ENCODE data around the gene ZNF827. TPM values are rescaled to one million over a fixed set of nuclear protein-coding genes. Genes with fewer than 3 reads are reported as not detected.

ZNF827 gene
- total RNA-seq, 2 donors from 2014 or later, result 11.8 to 40.5 TPM

DNA sequence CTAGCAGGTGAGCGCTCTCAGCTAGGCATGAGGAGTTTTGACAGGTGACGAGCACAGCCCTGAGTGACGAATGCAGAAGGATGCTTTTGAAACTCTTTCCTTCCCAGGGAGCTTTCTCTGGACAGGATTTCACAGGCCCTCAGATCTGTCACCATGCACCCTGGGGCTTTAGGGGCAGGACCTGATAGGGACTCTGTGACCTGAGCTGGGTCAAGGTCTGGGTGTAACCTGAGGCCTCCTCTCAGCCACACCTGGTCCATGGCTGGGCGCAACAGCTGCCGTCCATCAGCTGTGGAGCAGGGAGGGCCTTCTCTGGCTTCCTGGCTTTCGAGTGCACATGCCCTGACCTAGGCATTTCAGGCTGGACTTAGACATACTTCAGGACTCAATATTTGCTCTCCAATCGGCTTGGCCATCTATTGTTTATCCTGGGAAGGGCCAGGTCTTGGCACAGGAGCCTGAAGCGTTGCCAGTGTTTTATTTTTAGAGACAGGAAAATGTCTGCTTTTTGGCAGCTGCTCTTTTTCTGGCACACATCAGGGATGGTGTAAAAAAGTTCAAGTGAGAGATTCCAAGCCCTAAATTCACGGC lies 202.3 kb downstream of the ZNF827 start:
- no peak for ATAC-seq
- DNase-seq (ENCODE audit: low spot score), result no peak
- Mint-ChIP-seq H3K27ac (no peak overlapping the region), H3K27me3 (peaks cover 7 to 16% of the 10 kb centered on the region in 2 donors), H3K9me3 (no peaks in the 10 kb centered on the region), H3K4me3 (no peak overlapping the region), H3K4me1 (ENCODE audit: low read depth in 2 of 2) (peaks cover 3 to 13% of the 10 kb centered on the region in 2 donors), H3K36me3 (no peaks in the 10 kb centered on the region)

DNA sequence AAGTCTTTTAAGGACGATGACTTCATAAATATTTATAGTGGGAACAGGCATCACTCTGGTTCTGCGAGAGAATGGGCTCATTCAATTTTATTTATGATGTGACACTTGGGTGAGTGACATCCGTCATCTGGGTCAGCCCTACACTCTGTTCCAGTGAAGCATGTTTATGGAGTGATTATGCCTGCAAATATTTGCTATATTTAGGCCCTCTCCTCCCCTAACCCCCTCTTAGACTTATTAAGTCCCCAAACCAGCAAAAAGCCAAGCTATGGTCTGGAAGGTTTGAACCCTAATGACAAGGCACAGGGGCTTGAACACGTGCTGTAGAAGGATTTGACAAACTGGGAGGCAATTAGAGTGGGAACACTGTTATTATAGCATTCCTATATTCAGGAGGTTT lies 202.8 kb downstream of the ZNF827 start:
- Mint-ChIP-seq H3K27ac (no peak overlapping the region), H3K36me3 (no peaks in the 10 kb centered on the region), H3K27me3 (peaks cover 7 to 12% of the 10 kb centered on the region in 2 donors), H3K9me3 (no peaks in the 10 kb centered on the region), H3K4me1 (ENCODE audit: low read depth in 2 of 2) (peaks cover 3 to 13% of the 10 kb centered on the region in 2 donors), H3K4me3 (no peak overlapping the region)
- ATAC-seq (no peak), DNase-seq (ENCODE audit: low spot score) (no peak)

DNA sequence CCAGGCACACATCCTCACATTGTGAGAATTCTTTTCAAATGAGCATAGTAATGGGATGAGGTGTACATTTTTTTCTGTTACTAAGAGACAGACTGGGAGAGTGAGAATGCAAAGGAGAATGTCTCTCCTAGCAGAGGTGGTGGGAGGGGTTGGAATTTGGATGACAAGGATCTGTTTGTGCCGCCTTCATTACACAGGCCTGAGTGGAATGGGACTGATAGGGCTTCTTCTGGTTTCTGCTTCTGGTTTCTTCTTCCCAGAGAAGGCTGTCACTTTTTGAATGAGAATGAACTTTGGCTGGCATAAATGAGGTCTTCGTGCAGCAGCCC lies 203.3 kb downstream of the ZNF827 start:
- Mint-ChIP-seq H3K27ac (no peak overlapping the region), H3K4me3 (no peak overlapping the region)
- ATAC-seq, result no peak

DNA sequence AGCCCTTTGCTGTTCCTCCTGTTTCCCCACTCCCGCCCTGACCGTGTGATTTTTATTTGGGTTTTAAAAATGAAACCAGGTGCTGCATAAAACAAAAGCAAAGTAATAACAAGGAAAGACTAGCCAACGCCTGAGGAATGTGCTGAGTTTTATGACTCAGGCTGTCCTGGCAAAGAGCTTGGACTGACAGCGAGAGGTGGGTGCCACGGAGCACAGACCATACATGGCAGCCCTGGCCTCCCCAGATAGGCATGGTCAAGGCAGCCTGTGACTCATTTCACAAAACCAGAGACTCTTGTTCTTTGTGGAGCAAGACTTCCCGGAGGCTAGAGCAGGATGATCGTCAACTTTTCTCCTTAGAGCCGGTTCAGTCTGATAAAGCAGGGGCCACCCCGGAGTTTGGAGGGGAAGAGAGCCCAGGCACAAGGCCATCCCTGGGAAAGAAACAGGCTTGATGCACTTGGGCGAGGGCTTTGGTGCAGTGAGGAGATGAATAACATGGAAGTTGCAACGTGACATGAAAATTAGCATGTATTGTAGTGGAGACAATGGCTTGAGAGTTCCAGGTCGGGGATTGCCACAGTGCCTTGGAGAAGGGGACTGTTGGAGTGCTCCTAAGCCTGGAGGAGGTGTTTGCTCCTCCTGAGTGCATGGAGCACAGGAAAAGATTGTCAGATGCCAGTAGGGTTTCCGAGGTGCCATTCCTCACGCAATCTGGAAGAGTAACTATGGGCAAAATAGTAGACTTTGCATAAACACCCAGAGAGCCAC lies 203.9 kb downstream of the ZNF827 start:
- H3K27me3 Mint-ChIP-seq, result peaks cover 8 to 9% of the 10 kb centered on the region in 2 donors
- H3K4me1 Mint-ChIP-seq (ENCODE audit: low read depth in 2 of 2), result peaks cover 3 to 13% of the 10 kb centered on the region in 2 donors
- no peak overlapping the region for H3K27ac Mint-ChIP-seq
- H3K4me3 Mint-ChIP-seq, result peak overlapping the region; percentile 71
- DNase-seq (ENCODE audit: low spot score) (no peak), ATAC-seq (peak in 1 of 2 donors; percentile 59)
- H3K9me3 Mint-ChIP-seq, result no peaks in the 10 kb centered on the region
- no peaks in the 10 kb centered on the region for H3K36me3 Mint-ChIP-seq

More for the DNA sequence above, 203.3 kb downstream of the ZNF827 start:
- Mint-ChIP-seq H3K9me3 (no peaks in the 10 kb centered on the region), H3K27me3 (peaks cover 7 to 8% of the 10 kb centered on the region in 2 donors), H3K36me3 (no peaks in the 10 kb centered on the region), H3K4me1 (ENCODE audit: low read depth in 2 of 2) (peaks cover 3 to 13% of the 10 kb centered on the region in 2 donors)
- no peak for DNase-seq (ENCODE audit: low spot score)

DNA sequence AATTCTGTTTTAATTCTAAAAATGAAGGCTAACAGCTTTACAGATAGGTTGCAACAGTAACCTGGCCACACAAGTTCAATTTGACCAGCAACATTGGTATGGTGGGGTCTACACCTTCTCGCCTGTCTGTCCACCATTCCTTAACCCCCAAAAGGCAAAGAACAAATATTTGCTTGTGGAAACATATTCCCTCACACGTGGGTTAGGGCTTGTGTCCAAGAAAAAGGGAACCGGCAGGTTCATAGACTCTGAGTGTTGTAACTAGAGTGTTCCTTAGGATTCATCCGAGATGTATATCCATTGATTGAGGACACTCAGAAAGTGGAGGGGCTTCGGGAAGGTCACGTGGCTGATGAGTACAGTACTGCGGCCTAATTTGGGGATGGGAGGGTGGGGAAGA lies 204.6 kb downstream of the ZNF827 start:
- Mint-ChIP-seq H3K27ac (no peak overlapping the region), H3K4me1 (ENCODE audit: low read depth in 2 of 2) (peaks cover 3 to 13% of the 10 kb centered on the region in 2 donors), H3K4me3 (peak overlapping the region; percentile 71), H3K27me3 (peaks cover 9 to 10% of the 10 kb centered on the region in 2 donors), H3K36me3 (no peaks in the 10 kb centered on the region), H3K9me3 (no peaks in the 10 kb centered on the region)
- DNase-seq (ENCODE audit: low spot score), result no peak
- no peak for ATAC-seq

DNA sequence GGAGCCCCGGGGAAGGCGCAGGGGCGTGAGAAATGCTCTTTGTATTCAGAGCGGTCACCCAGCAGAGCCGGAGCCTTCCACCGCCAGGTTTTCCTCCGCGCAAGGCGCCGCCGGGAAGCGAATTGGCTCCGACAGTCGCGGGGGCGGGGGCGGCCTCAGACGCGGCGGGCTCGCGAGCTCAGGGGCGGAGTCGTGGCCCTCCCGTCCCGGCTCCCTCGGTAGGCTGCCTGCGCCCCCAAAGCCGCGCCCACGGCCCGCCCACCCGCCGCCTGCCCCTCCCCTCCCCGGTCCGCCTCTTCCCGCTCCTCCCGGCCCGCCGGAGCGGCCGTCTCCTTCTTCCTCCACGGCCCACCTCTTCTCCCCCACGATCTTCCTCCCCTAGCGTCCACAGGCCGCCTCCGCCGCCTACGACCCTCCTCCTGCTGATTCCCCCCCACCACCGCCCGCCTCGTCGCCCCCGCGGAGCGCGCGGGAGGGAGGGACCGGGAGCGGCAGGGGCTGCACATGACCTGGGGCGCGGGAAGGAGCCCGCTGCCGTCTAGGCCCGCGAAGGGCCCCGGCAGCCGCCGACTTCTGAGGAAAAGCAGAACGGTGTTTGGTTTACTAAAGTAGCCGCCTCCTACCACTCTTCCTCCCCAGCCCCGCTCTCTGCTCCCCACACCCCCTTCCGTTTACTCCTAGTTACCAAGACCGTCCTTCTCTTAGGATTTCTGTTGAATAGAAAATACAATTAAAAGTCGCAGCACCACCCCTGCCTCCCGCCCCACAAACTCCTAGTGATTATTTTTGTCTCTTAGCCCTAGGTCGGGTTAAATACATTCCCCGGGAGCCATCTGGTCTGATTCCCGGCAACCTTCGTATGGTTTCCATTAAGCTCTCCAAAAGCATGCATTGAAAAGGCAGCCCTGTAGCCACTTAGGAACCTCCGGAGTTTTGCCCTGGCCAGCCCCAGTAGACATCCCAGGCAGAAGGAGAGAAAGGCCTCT lies 205.4 kb downstream of the ZNF827 start:
- no peaks in the 10 kb centered on the region for H3K36me3 Mint-ChIP-seq
- peak overlapping the region; percentile 71 for H3K4me3 Mint-ChIP-seq
- no peak overlapping the region for H3K27ac Mint-ChIP-seq
- DNase-seq (ENCODE audit: low spot score) (peak; percentile 94), ATAC-seq (peak; percentile 91 to 98)
- no peaks in the 10 kb centered on the region for H3K9me3 Mint-ChIP-seq
- H3K4me1 Mint-ChIP-seq (ENCODE audit: low read depth in 2 of 2), result peaks cover 3 to 13% of the 10 kb centered on the region in 2 donors
- peaks cover 9 to 10% of the 10 kb centered on the region in 2 donors for H3K27me3 Mint-ChIP-seq

DNA sequence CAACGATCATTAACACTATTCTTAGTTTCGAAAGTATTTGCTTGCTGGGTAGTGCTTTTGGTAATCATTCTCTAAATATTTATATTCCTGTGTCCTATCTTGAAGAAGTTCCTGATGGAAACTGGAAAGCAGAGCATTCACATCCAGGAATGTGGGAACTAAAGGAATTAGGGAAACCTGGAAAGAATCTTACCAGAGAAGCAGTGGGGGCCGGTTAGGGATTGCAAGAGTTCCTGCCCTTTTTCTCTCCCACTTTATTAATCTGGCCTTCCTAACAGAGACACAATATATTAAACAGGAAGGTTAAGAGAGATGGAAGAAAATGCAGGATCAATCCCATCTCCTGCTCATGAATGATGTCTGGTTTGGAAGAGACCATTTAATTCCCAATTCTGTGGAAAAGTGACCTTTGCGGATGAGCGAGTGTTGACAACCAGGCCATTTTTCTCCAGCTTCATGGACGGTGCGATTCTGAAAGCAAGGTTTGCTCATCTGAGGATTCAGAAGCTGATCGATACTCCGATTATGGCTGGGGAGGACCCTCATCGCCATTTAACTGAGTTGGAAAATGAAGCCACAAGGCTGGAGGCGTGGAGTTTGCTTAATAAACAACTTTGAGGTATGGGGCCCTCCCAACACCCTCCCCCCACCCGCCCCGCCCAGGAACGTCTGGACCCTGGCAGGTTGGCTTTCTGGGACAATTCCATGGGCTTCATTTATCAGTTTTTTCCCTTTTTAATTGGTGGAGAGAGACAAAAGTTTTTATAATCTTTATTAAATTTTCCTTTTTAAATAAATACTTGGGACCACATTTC lies 206.4 kb downstream of the ZNF827 start:
- Mint-ChIP-seq H3K9me3 (no peaks in the 10 kb centered on the region), H3K27me3 (peaks cover 6 to 9% of the 10 kb centered on the region in 2 donors), H3K36me3 (no peaks in the 10 kb centered on the region), H3K27ac (no peak overlapping the region), H3K4me1 (ENCODE audit: low read depth in 2 of 2) (peaks cover 3 to 13% of the 10 kb centered on the region in 2 donors), H3K4me3 (peak overlapping the region; percentile 71)
- ATAC-seq (no peak), DNase-seq (ENCODE audit: low spot score) (no peak)

DNA sequence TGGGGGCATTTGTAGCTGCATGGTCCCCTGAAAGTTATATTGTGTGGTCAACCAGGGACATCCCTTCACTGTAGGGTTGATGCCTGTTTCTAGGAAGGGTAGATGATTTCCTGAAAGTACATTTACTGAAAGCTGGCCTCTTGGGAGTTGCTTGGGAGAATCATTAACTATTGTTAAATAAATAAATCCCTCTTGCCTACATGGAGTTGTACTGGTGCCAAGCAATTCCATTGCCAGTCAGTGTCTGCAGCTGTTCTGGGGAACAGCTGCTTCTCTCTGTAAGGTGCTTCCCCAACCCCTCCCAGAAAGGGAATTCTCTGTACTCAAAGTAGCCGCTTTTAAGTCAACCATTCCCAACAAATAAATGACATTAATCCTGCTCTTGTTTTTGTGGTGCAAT lies 207.6 kb downstream of the ZNF827 start:
- Mint-ChIP-seq H3K9me3 (no peaks in the 10 kb centered on the region), H3K4me1 (ENCODE audit: low read depth in 2 of 2) (peaks cover 3 to 13% of the 10 kb centered on the region in 2 donors)
- ATAC-seq, result no peak

DNA sequence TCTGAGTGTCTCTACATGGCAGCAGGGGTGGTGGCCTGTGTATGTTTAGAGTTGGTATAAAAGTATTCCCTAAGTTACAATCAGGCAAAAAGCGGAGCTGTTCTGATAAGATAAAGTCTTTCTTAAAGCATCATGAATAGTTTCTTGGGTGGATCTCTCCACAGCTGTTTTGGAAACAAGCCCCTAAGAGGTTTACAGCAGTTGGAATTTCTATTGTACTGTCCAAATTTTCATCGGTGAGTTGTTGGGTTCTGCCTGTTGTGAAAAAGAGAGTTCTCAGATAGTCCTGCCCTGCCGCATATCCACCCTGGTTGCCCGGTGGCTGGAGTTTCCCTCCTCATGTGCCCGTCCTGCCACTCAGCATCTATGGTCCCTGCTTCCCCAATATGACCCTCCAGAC lies 208.6 kb downstream of the ZNF827 start:
- no peaks in the 10 kb centered on the region for H3K36me3 Mint-ChIP-seq
- H3K9me3 Mint-ChIP-seq, result no peaks in the 10 kb centered on the region
- peaks cover 3 to 13% of the 10 kb centered on the region in 2 donors for H3K4me1 Mint-ChIP-seq (ENCODE audit: low read depth in 2 of 2)
- peaks cover 9% of the 10 kb centered on the region in 2 donors for H3K27me3 Mint-ChIP-seq
- DNase-seq (ENCODE audit: low spot score) (no peak), ATAC-seq (no peak)
- H3K27ac Mint-ChIP-seq, result no peak overlapping the region
- H3K4me3 Mint-ChIP-seq, result no peak overlapping the region

More for the DNA sequence above, 207.6 kb downstream of the ZNF827 start:
- Mint-ChIP-seq H3K27me3 (peaks cover 6 to 9% of the 10 kb centered on the region in 2 donors), H3K36me3 (no peaks in the 10 kb centered on the region), H3K27ac (no peak overlapping the region), H3K4me3 (no peak overlapping the region)
- no peak for DNase-seq (ENCODE audit: low spot score)

DNA sequence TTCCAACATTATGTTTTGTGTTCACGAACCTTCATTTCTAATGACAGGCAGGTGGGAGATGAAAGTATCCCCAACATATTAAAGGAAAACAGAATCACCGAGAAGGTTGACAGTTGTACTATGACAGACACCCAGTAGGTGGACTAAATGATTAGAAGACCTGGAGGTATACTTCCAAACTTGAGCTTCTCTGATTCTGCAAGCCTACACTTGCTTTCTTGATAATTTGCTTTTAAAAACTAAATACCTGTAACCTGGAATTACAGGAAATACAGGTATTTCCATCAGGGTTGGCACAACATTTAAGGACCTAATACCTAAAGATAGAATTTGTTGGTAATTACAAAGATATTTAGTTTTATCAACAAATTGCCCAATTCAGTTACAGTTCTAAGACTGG lies 215.3 kb downstream of the ZNF827 start:
- Mint-ChIP-seq H3K4me1 (ENCODE audit: low read depth in 2 of 2) (peaks cover 9 to 10% of the 10 kb centered on the region in 2 donors), H3K36me3 (no peaks in the 10 kb centered on the region), H3K27ac (no peak overlapping the region), H3K9me3 (no peaks in the 10 kb centered on the region), H3K27me3 (peaks cover 7 to 23% of the 10 kb centered on the region in 2 donors), H3K4me3 (no peak overlapping the region)
- no peak for DNase-seq (ENCODE audit: low spot score)
- ATAC-seq, result no peak

DNA sequence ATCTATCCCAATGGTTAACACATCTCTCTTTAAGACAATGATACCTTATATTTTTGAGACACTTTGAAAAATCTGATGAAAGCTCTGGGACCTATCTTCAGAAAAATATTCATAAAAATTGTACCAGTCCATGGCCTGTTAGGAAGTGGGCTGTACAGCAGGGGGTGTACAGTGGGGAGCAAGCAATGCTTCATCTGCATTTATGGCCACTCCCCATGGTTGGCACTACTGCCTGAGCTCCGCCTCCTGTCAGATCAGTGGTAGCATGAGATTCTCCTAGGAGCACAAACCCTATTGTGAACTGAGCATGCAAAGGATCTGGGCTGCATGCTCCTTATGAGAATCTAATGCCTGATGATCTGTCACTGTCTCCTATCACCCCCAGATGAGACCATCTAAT lies 216.1 kb downstream of the ZNF827 start:
- Mint-ChIP-seq H3K27me3 (peaks cover 7 to 26% of the 10 kb centered on the region in 2 donors), H3K36me3 (no peaks in the 10 kb centered on the region), H3K4me1 (ENCODE audit: low read depth in 2 of 2) (peaks cover 9 to 10% of the 10 kb centered on the region in 2 donors), H3K9me3 (no peaks in the 10 kb centered on the region), H3K4me3 (no peak overlapping the region), H3K27ac (no peak overlapping the region)
- DNase-seq (ENCODE audit: low spot score) (no peak), ATAC-seq (no peak)

DNA sequence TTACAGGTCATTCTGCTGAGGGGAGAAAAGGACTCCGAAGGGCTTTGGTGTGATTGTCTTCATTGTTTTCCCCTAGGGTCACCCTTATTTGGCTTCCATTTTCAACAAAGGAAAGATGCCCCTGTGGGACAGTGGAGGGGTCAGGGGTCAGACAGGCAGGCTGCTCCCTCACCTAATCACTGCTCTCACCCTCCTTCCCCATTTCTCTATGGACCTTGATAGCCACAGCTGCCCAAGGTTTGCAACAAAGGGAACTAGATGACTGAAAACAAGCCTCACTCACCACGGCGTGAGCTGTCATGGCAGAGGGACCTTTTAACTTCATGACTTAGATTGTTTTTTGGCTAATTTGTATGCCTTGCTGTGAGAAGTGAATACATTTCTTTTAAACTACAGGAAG lies 218.0 kb downstream of the ZNF827 start:
- DNase-seq (ENCODE audit: low spot score), result no peak
- Mint-ChIP-seq H3K9me3 (no peaks in the 10 kb centered on the region), H3K4me1 (ENCODE audit: low read depth in 2 of 2) (peaks cover 9 to 10% of the 10 kb centered on the region in 2 donors), H3K36me3 (no peaks in the 10 kb centered on the region), H3K27ac (no peak overlapping the region), H3K4me3 (no peak overlapping the region), H3K27me3 (peaks cover 7 to 31% of the 10 kb centered on the region in 2 donors)
- ATAC-seq, result no peak
